DOHH2 (cell line): Measurements from ENCODE around the gene MACROD2.

Experiments used
- CTCF ChIP-seq: fragments of 200-600 bp; sonication (generic); IDR thresholded peaks from one replicate; pipeline ENCODE4 v1.5.1; 2014; ENCODE audit warnings: antibody characterized with exemption, mild to moderate bottlenecking, low read depth, low read length; ENCODE audit not compliant: poor library complexity, severe bottlenecking
- EZH2phosphoT487 ChIP-seq: fragments of 200-600 bp; sonication (generic); IDR thresholded peaks from 2 replicates; pipeline ENCODE4 v1.6.1; 2017; ENCODE audit warnings: borderline replicate concordance, mild to moderate bottlenecking, antibody characterized with exemption, low read length, moderate library complexity, mixed read lengths

GRCh38 chr20:15916623-15917022 lies 1921.3 kb downstream of the MACROD2 start:
- no peak for TF ChIP-seq CTCF
- TF ChIP-seq EZH2phosphoT487, result no peak
